GM18867 (cell line): Measurements from ENCODE around the gene PAH.
A peak's percentile ranks its signal among the peaks of the same experiment; 100 is the strongest.

Source experiments
- ATAC-seq: cut with Tn5 transposase; IDR thresholded peaks from one replicate; pipeline ENCODE4 v1.9.1; 2021; ENCODE audit warnings: mild to moderate bottlenecking, moderate library complexity; ENCODE audit not compliant: unreplicated experiment

Gene PAH

GRCh38 chr12:102917026-102917787 is at the start of gene PAH:
Gene PAH, minus strand, starts transcription at chr12:102917244. Its CDS starts 114 bp downstream, at chr12:102917130.
- ATAC-seq: peak; percentile 76

DNA sequence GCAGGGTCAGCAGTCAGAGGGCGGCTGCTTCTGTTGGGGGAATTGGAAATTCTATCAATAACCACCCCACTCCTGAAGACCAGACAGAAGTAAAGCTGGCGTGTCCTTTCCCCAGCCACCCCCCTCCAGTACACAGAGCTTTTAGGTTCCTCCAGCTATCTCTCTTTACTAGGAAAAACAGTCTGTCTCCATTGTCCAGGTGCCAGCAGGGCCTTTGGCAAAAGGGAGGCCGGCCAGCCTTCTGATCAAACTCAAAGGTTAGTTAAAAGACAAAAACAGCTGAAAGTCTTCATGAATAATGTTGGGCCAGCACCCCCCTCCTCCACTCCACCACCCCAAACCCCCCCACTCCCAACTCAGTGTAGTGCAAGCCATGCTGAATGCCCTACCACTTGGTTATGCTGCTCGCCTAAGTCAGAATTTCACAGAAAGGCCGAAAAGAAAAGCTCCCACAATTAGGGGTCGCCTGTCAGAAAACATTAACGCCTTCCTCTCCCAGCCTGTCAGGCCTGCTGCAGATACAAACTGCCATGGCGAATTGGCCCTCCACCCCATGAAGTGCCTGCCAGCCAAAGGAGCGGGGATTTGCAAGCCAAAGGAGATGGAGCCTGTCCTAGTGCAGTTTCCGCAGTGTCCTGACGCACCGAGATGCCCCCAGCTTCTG is 49.3 kb upstream of the PAH start:
- ATAC-seq: no peak

- ATAC-seq: no peak
These were observed 48.5 kb upstream of the PAH start for GRCh38 chr12:102965281-102966155.

DNA sequence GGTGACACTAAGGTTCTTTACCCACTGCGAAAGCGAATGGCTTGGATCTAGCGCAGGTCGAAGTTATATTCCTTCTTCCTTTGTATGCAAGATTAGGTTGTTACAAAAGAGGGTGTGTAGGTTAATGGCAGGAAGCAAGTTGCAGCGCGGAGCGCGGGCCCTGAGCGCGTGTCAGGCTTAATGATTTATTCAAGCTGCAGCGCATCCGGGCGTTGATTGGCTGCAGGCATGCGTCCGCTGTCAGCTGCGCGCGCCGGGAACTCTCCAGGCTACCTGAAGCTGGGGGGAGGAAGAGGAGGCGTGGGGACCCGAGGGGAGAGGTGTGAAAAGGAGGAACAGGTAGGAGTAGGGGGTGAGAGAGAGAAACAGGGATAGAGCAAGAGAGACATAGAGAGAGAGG is 47.8 kb upstream of the PAH start:
- ATAC-seq: no peak

- no peak for ATAC-seq
These were observed 46.8 kb upstream of the PAH start for GRCh38 chr12:102963796-102964195.

DNA sequence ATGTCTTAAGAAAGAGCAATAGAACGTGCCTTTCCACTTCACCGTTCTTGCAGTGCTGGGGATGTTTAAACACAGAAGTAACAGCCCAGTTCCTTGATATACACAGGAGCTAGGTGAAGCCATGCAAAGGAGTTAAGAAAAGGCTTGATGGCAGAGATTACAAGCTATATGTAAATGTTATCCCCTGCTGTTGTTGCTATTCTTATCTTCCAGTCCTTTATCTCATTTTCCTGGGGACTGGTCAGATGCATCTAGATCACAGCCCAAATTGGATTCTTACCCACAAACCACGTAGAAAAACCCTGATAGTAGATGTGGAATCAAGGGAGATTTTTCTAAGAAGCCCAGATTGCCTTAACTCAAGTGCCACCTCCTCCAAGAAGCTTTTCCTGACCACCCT is 45.9 kb upstream of the PAH start:
- no peak for ATAC-seq

- no peak for ATAC-seq
These were observed 45.5 kb upstream of the PAH start for GRCh38 chr12:102962532-102962931.

- no peak for ATAC-seq
These were observed 44.4 kb upstream of the PAH start for GRCh38 chr12:102961466-102961855.

DNA sequence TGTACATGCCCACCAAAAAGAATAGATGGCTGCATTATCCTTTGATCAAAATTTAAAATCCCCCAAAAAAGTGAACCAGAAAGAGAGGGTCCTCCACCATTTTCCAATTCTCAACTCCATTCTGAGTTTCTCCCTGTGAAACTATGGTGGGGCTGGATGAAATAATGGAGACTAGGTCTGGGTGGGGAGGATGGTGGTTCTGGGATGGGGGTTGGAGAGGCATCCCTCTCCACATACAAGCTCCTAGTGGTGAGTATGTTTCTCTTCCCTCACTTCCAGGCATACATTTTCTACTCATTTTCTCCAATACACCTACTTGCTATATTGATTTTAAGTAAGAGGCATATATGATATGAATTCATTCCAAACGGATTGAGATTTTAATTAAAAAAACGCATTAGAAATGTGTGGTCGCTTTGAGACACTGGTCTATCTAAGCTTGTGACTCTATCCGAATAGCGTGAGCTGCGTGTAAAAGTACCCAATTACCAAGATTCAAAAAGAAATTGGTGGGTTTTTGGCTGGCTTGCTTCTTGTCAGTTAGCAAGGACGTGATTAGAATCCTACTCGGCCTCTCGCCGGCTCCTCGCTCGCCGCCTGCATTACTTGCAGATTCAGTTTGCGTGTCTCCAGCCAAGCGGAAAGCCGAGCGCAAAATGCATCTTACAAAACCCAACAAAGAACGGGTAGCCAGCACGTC is 43.9 kb upstream of the PAH start:
- ATAC-seq: no peak

- ATAC-seq: no peak
These were observed 42.3 kb upstream of the PAH start for GRCh38 chr12:102959391-102959790.

DNA sequence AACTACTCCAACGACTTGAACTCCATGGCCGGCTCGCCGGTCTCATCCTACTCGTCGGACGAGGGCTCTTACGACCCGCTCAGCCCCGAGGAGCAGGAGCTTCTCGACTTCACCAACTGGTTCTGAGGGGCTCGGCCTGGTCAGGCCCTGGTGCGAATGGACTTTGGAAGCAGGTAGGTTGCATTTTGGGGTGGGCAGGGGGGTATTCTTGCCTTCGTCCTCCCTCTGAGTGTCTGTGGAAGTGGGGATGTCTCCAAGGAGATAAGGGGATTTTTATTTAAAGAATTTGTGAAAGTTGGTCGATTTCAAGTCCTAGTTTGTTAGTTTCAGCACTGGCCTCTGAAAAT is 41.8 kb upstream of the PAH start:
- ATAC-seq: no peak

DNA sequence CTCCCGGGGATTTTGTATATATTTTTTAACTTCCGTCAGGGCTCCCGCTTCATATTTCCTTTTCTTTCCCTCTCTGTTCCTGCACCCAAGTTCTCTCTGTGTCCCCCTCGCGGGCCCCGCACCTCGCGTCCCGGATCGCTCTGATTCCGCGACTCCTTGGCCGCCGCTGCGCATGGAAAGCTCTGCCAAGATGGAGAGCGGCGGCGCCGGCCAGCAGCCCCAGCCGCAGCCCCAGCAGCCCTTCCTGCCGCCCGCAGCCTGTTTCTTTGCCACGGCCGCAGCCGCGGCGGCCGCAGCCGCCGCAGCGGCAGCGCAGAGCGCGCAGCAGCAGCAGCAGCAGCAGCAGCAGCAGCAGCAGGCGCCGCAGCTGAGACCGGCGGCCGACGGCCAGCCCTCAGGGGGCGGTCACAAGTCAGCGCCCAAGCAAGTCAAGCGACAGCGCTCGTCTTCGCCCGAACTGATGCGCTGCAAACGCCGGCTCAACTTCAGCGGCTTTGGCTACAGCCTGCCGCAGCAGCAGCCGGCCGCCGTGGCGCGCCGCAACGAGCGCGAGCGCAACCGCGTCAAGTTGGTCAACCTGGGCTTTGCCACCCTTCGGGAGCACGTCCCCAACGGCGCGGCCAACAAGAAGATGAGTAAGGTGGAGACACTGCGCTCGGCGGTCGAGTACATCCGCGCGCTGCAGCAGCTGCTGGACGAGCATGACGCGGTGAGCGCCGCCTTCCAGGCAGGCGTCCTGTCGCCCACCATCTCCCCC is 41.2 kb upstream of the PAH start:
- ATAC-seq: peak; percentile 73

GRCh38 chr12:102957339-102958050 is 40.5 kb upstream of the PAH start, which contains the start of gene ASCL1:
Gene ASCL1, plus strand, starts transcription at chr12:102957674. Its CDS starts 571 bp downstream, at chr12:102958245.
- peak; percentile 47 for ATAC-seq

GRCh38 chr12:102956738-102957327 is 39.8 kb upstream of the PAH start:
- no peak for ATAC-seq

- ATAC-seq: no peak
These were observed 39.1 kb upstream of the PAH start for GRCh38 chr12:102955926-102956737.

DNA sequence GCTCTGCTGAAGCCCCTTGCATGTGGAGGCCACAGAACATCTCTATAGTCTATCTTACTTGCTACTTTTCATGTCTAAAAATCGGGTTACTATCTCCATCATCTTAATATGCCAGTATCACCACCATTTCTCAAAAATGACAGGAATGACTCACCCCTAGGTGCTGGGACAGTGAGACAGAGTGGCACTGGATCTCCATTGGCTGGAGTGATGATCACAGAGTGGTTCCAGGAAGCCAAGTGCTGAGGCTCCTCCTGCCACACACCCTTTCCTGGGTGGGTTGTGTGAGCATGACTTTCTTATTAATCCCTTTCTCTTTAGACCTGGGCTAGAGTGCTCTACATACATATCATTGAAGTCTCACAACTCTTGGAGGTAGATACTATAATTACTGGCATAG is 37.1 kb upstream of the PAH start:
- no peak for ATAC-seq

DNA sequence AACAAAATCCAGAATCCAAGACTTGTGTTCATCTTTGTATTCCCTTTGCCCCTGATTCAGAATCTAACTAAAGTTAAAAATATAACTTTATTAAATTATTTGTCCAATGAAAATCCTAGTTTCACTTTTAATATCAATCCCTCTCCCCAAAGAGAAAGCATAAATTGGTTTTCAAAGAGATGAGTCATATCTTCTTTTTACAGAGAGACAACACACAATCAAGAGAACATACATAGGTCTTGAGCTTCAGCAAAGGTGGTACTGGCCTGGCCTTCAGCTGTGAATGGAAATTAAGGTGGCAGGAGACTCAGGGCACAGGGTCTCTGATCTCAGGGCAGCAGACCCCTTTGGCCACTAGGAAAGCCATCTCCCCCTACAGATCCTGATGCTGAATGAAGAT is 36.2 kb upstream of the PAH start:
- ATAC-seq: no peak

DNA sequence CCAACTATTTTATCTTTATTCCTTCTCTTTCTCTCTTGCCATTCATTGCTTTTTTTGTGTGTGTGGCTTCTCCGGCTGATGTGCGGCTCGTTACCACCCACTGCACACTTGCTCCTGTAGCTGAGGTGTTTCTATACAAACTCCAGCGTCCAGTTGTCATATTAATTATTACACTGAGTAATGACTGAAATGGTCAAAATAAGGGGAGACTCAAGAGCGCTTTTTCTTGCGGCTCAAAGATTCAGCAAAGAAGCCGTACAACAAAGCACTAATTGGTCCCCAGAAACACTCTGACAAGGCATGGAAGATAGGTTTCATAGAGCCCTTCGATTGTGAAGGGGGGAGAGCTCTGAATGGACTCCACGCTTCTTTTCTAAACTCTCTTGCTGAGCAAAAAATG is 34.8 kb upstream of the PAH start:
- no peak for ATAC-seq
